ENCODE results near the gene WBP2NL.

DNA sequence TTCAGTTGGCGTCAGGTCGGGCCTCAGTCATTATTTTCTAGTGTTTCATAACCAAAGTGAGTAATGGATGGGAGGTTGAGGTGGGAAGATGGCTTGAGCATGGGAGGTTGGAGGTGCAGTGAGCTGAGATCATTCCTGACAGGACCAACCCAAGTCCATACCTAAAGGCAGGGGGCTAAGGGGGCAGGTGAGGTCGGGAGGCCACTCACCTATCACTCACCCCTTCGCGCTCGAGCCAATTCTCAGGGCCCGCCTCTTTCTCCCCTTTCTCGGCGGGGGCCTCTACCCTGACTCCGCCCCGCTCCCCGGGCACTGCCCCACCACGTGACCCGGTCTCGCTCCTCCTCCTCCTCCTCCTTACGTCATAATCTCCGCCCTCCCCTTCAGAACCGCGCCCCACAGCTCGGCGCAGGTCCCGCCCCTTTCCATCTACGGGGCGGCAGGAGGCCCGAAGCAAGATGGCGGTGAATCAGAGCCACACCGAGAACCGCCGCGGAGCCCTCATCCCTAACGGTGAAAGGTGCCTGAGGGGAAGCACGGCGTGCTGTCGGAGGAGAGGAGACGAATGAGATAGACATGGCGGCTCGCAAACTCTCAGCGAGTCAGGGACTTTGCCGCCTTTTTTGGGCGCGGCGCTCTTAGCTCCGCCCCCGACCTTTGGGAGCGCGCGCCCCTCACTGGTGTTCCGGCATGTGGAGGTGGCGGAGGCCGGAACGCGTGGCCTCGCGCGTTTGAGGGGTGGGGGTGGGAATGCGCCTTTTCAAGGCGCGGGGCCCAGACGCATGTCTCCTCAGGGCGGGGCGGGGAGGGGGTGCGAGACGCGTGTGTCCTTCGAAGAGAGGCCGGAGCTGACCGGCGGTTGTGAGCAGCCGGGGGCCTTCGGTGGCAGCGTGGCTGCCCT is at the start of gene WBP2NL:
- TF ChIP-seq POLR2AphosphoS5 (IDR thresholded peaks at IDR 0.05; ENCODE audit: insufficient read depth in 1 of 2, low read depth in 1 of 2) (peak; percentile 66 to 70), POLR2A (IDR thresholded peaks at IDR 0.05) (no peak)
- TF ChIP-seq, protein P1, sequence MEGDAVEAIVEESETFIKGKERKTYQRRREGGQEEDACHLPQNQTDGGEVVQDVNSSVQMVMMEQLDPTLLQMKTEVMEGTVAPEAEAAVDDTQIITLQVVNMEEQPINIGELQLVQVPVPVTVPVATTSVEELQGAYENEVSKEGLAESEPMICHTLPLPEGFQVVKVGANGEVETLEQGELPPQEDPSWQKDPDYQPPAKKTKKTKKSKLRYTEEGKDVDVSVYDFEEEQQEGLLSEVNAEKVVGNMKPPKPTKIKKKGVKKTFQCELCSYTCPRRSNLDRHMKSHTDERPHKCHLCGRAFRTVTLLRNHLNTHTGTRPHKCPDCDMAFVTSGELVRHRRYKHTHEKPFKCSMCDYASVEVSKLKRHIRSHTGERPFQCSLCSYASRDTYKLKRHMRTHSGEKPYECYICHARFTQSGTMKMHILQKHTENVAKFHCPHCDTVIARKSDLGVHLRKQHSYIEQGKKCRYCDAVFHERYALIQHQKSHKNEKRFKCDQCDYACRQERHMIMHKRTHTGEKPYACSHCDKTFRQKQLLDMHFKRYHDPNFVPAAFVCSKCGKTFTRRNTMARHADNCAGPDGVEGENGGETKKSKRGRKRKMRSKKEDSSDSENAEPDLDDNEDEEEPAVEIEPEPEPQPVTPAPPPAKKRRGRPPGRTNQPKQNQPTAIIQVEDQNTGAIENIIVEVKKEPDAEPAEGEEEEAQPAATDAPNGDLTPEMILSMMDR (IDR thresholded peaks at IDR 0.05), result no peak

Data from vagina (tissue), 2 donors.